Measurements from ENCODE around the gene THSD4. TPM values are rescaled to one million over a fixed set of nuclear protein-coding genes. Genes with fewer than 3 reads are reported as not detected.

The THSD4 gene
- polyA plus RNA-seq, 1 experiment, result 45.8 TPM

- POLR2A ChIA-PET, result interaction anchor here (0.6 to 1.3 kb wide), 4 partner anchors 14 to 54 kb away, joined by 3 to 6 read pairs (median 4); no protein-coding TSS in a partner anchor
Measured at GRCh38 chr15:71278989-71279756, 163.9 kb downstream of the THSD4 start.

GRCh38 chr15:71279757-71280141, 164.5 kb downstream of the THSD4 start:
- Histone ChIP-seq H3K9me3 (ENCODE audit: control insufficient read depth, insufficient read depth, low read length) (no peaks in the 10 kb centered on the region), H3K27me3 (ENCODE audit: control insufficient read depth, insufficient read depth, low read length) (no peaks in the 10 kb centered on the region), H3K27ac (ENCODE audit: low read depth, low read length) (peak overlapping the region; percentile 63), H3K4me3 (ENCODE audit: low read depth, low read length) (no peak overlapping the region)
- DNase-seq (ENCODE audit: low read depth, low spot score), result no peak
- ChIA-PET POLR2A (no interaction called here), CTCF (no interaction called here)
- no peak for TF ChIP-seq CTCF (IDR thresholded peaks at IDR 0.05; ENCODE audit: low read depth, low read length)

More at GRCh38 chr15:71278989-71279756, 163.9 kb downstream of the THSD4 start:
- H3K27me3 ChIP-seq (ENCODE audit: control insufficient read depth, insufficient read depth, low read length), result no peaks in the 10 kb centered on the region
- CTCF ChIA-PET, result no interaction called here
- DNase-seq (ENCODE audit: low read depth, low spot score), result peak; percentile 92
- no peaks in the 10 kb centered on the region for H3K9me3 ChIP-seq (ENCODE audit: control insufficient read depth, insufficient read depth, low read length)
- H3K27ac ChIP-seq (ENCODE audit: low read depth, low read length), result peak overlapping the region; percentile 73
- no peak for TF ChIP-seq CTCF (IDR thresholded peaks at IDR 0.05; ENCODE audit: low read depth, low read length)
- H3K4me3 ChIP-seq (ENCODE audit: low read depth, low read length), result no peak overlapping the region

GRCh38 chr15:71280206-71280605, 164.9 kb downstream of the THSD4 start:
- Histone ChIP-seq H3K27ac (ENCODE audit: low read depth, low read length) (peak overlapping the region; percentile 53), H3K9me3 (ENCODE audit: control insufficient read depth, insufficient read depth, low read length) (no peaks in the 10 kb centered on the region), H3K4me3 (ENCODE audit: low read depth, low read length) (no peak overlapping the region), H3K27me3 (ENCODE audit: control insufficient read depth, insufficient read depth, low read length) (no peaks in the 10 kb centered on the region)
- POLR2A ChIA-PET, result no interaction called here
- CTCF ChIA-PET, result no interaction called here
- DNase-seq (ENCODE audit: low read depth, low spot score), result no peak
- TF ChIP-seq CTCF (IDR thresholded peaks at IDR 0.05; ENCODE audit: low read depth, low read length), result no peak

GRCh38 chr15:71281256-71281655, 166.0 kb downstream of the THSD4 start:
- no peaks in the 10 kb centered on the region for H3K27me3 ChIP-seq (ENCODE audit: control insufficient read depth, insufficient read depth, low read length)
- DNase-seq (ENCODE audit: low read depth, low spot score), result no peak
- H3K4me3 ChIP-seq (ENCODE audit: low read depth, low read length), result no peak overlapping the region
- ChIA-PET POLR2A (no interaction called here), CTCF (no interaction called here)
- TF ChIP-seq CTCF (IDR thresholded peaks at IDR 0.05; ENCODE audit: low read depth, low read length), result no peak
- peak overlapping the region; percentile 69 for H3K27ac ChIP-seq (ENCODE audit: low read depth, low read length)
- no peaks in the 10 kb centered on the region for H3K9me3 ChIP-seq (ENCODE audit: control insufficient read depth, insufficient read depth, low read length)

- CTCF ChIA-PET, result no interaction called here
- DNase-seq (ENCODE audit: low read depth, low spot score), result no peak
- peak overlapping the region; percentile 75 for H3K27ac ChIP-seq (ENCODE audit: low read depth, low read length)
- POLR2A ChIA-PET, result no interaction called here
- H3K27me3 ChIP-seq (ENCODE audit: control insufficient read depth, insufficient read depth, low read length), result no peaks in the 10 kb centered on the region
- no peak for TF ChIP-seq CTCF (IDR thresholded peaks at IDR 0.05; ENCODE audit: low read depth, low read length)
- H3K9me3 ChIP-seq (ENCODE audit: control insufficient read depth, insufficient read depth, low read length), result no peaks in the 10 kb centered on the region
- no peak overlapping the region for H3K4me3 ChIP-seq (ENCODE audit: low read depth, low read length)
Measured at GRCh38 chr15:71282076-71282475, 166.8 kb downstream of the THSD4 start.

Measured in AG04450 (cell line).